Kidney (tissue), 14 donors: Measurements from ENCODE around the gene BTBD2. TPM values are rescaled to one million over a fixed set of nuclear protein-coding genes. Genes with fewer than 3 reads are reported as not detected.
A peak's percentile ranks its signal among the peaks of the same experiment; 100 is the strongest.

Experiments
- DNase-seq, 5 donors: peaks; one replicate each; pipeline ENCODE4 v3.0.0-alpha.2; 2013 to 2020
- FAIRE-seq: peaks from 2 replicates; lab custom pipeline; 2012; peaks lifted over from hg19 to GRCh38; lab: Jason Lieb, UNC
- H3K27ac ChIP-seq, 2 donors: one replicate each; pipeline ENCODE4 v1.7.0; 2013; ENCODE audit warnings: low read depth in 2 of 2, low read length in 2 of 2, inconsistent platforms in 1 of 2
- H3K27me3 ChIP-seq: one replicate; pipeline ENCODE4 v1.7.1; 2013; ENCODE audit warnings: low read length, inconsistent platforms; ENCODE audit not compliant: control insufficient read depth, insufficient read depth
- H3K36me3 ChIP-seq, 3 donors: one replicate each; pipeline versions ENCODE4 v1.7.0 to v1.7.1; 2013; ENCODE audit warnings: low read length in 3 of 3, control low read depth in 1 of 3, inconsistent platforms in 1 of 3; ENCODE audit not compliant: insufficient read depth in 3 of 3, control insufficient read depth in 2 of 3
- H3K4me1 ChIP-seq, 3 donors: one replicate each; pipeline versions ENCODE4 v1.7.0 to v1.7.1; 2013; ENCODE audit warnings: low read length in 3 of 3, inconsistent platforms in 1 of 3, low read depth in 1 of 3; ENCODE audit not compliant: control insufficient read depth in 2 of 3, insufficient read depth in 2 of 3
- H3K4me3 ChIP-seq, 3 donors: one replicate each; pipeline versions ENCODE4 v1.7.0 to v1.8.1; 2013; ENCODE audit warnings: low read length in 3 of 3, control low read depth in 1 of 3, inconsistent platforms in 1 of 3
- H3K9ac ChIP-seq, 3 donors: one replicate each; pipeline versions ENCODE4 v1.7.0 to v1.7.1; 2013; ENCODE audit warnings: low read length in 3 of 3, control low read depth in 1 of 3, inconsistent platforms in 1 of 3
- H3K9me3 ChIP-seq, 3 donors: one replicate each; pipeline versions ENCODE4 v1.7.0 to v1.7.1; 2013; ENCODE audit warnings: low read length in 3 of 3, control low read depth in 1 of 3, inconsistent platforms in 1 of 3; ENCODE audit not compliant: control insufficient read depth in 2 of 3, insufficient read depth in 1 of 3
- intact Hi-C: fragments of 100-400 bp; cut with DNase I; formaldehyde crosslinking; loops from one replicate; pipeline ENCODE4 v1.11.1; 2022
- polyA plus RNA-seq: library from polyadenylated mRNA; stranded (reverse); fragments of 350-450 nt; fragmentation: Illumina TruSeq; extraction: RNeasy Lipid Tissue Mini Kit (QIAGEN cat#74804); gene quantifications from one replicate; pipeline ENCODE4 v1.2.3, GENCODE V29; 2014; ENCODE audit warnings: low read depth, low replicate concordance; ENCODE audit not compliant: insufficient read depth
- total RNA-seq: library from RNA; stranded (reverse); fragmentation: NEBNext Ultra II Directional; extraction: Animal tissue kit (Norgen Biotek cat#: 25700); gene quantifications from one replicate; pipeline ENCODE4 v1.2.1, GENCODE V29; 2021
- TF ChIP-seq, protein P1 (sequence below): IDR thresholded peaks from 3 replicates; pipeline ENCODE4 v1.5.1; 2012; ENCODE audit warnings: mild to moderate bottlenecking, moderate library complexity, borderline replicate concordance; ENCODE audit not compliant: insufficient read depth; ENCODE audit errors: extremely low read depth
- donor health status: control.
- donor health status: control.
- donor health status: control.
- donor health status: control.
- donor health status: control.
- donor health status: DM: yes; HTN: yes; CAD: no.
- donor health status: Normal renal cell carcinoma (clear cell type).

Gene BTBD2
- total and polyA plus RNA-seq, 2 donors from 2014 or later = 57.0 to 70.3 TPM

DNA sequence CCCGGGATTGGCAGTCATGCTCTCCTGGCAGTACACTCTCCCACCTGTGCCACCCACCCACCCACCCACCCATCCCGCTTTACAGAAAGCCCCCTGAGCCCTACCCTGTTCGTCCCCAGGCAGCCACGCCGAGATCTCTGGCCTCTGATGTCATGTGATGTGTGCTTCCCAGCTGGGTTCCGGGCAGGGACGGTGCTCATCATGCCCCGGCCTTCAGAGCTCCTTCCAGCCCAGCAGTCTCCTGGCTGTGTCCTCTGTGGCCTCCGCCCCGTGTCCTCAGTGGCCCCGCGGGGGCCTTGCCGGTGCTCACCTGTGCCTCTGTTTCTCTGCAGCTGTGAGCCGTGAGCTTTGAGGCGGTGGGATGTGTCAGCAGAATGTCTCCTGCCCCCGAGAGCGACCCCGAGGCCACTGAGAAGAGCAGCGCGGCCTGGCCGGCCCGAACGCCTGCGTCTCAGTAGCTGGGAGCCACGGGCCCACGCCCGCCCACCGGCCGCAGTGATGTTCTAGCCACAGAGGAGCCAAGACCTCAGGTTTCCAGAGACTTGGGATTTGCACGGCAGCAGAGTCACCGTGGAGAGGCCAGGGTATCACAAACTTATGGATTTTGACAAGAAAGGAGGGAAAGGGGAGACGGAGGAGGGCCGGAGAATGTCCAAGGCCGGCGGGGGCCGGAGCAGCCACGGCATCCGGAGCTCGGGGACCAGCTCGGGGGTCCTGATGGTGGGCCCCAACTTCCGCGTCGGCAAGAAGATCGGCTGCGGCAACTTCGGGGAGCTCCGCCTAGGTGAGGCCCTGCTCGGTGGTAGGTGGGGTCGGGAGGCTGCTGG is 46.1 kb downstream of the BTBD2 start:
- TF ChIP-seq, protein P1, sequence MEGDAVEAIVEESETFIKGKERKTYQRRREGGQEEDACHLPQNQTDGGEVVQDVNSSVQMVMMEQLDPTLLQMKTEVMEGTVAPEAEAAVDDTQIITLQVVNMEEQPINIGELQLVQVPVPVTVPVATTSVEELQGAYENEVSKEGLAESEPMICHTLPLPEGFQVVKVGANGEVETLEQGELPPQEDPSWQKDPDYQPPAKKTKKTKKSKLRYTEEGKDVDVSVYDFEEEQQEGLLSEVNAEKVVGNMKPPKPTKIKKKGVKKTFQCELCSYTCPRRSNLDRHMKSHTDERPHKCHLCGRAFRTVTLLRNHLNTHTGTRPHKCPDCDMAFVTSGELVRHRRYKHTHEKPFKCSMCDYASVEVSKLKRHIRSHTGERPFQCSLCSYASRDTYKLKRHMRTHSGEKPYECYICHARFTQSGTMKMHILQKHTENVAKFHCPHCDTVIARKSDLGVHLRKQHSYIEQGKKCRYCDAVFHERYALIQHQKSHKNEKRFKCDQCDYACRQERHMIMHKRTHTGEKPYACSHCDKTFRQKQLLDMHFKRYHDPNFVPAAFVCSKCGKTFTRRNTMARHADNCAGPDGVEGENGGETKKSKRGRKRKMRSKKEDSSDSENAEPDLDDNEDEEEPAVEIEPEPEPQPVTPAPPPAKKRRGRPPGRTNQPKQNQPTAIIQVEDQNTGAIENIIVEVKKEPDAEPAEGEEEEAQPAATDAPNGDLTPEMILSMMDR = no peak
- FAIRE-seq (no peak), DNase-seq (peak in 1 of 5 donors; percentile 68)
- Histone ChIP-seq H3K27me3 (no peaks in the 10 kb centered on the region), H3K4me1 (no peaks in the 10 kb centered on the region), H3K4me3 (no peak overlapping the region), H3K9ac (no peak overlapping the region), H3K9me3 (no peaks in the 10 kb centered on the region), H3K27ac (no peak overlapping the region), H3K36me3 (no peaks in the 10 kb centered on the region)
- intact Hi-C loops = no loop called here

DNA sequence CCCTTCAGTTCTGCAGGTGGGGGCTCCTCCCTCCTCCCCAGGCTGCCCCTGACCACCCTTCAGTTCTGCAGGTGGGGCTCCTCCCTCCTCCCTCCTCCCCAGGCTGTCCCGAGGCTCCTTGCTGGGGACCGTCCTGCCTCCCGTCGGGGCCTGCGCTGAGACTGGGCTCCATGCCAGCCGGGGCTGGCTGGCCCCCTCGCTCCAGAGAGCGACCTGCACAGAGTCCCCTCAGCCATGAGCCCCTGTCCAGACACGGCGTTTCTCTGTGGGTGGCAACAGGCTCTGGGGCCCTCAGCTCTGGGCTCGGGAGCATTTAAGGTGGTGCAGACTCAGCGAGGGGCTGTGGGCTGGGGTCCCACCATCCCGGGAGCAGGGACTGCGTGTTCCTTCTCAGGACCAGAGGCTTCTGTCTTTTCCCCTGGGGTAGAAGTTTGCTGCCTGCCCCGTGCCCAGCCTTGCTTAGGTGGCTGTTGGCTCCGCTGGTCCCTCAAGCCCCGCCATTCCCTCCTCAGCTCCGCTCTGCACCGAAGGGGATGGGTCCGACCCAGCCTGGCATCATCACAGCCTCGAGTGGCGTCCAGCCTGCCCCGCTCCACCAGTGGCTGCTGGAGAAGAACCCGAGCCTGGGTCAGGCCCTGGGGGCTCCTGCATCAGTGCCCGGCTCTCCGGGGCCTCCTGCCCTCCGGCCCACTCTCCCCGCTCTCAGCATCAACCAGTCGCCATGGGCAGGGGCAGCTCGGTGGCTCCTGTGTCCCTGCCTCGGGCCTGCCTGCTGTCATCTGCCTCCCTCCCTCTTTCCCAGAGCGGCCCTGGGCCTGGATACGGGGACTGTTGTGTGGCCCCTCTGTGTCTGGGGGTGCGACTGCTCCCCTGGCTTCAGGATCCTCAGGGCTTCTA is 47.0 kb downstream of the BTBD2 start:
- H3K27ac ChIP-seq = no peak overlapping the region
- FAIRE-seq (no peak), DNase-seq (peak in 3 of 5 donors; percentile 16 to 65 (median 57))
- H3K4me1 ChIP-seq = no peaks in the 10 kb centered on the region
- no peaks in the 10 kb centered on the region for H3K9me3 ChIP-seq
- H3K27me3 ChIP-seq = no peaks in the 10 kb centered on the region
- intact Hi-C loops = no loop called here
- no peak overlapping the region for H3K4me3 ChIP-seq
- no peaks in the 10 kb centered on the region for H3K36me3 ChIP-seq
- TF ChIP-seq, protein P1 = no peak
- H3K9ac ChIP-seq = no peak overlapping the region

DNA sequence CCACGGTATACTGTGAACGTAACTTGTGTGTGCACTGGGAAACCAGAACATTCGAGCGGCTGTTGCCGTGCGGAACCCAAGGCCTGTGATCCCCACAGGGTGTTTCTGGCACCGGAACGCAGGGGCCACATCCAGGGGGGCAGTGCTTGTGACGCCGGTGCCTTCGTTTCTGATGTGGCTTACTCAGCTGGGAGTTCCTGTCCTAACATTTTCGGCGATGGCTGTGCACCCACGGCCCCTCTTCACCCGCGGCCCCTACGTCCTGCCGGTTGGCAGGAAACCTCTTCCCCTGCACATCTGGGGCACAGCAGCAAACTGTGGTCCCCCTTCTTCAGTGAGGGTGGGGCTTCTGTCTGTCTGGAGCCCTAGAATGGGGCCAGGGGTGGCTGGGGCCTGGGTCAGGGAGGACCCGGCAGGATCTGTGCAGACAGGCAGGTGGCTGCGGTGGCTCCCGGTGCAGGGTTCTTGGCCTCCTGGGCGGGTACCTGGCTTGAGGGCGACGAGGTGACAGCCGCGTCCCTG is 48.4 kb downstream of the BTBD2 start:
- TF ChIP-seq, protein P1 = no peak
- intact Hi-C loops = no loop called here

More for the DNA sequence above, 48.4 kb downstream of the BTBD2 start:
- H3K9me3 ChIP-seq = no peaks in the 10 kb centered on the region
- peaks cover 0 to 3% (median under 1%) of the 10 kb centered on the region in 3 donors for H3K4me1 ChIP-seq
- FAIRE-seq = no peak
- peak in 1 of 5 donors; percentile 75 for DNase-seq
- H3K9ac ChIP-seq = no peak overlapping the region
- no peaks in the 10 kb centered on the region for H3K27me3 ChIP-seq
- H3K36me3 ChIP-seq = no peaks in the 10 kb centered on the region
- H3K27ac ChIP-seq = no peak overlapping the region
- no peak overlapping the region for H3K4me3 ChIP-seq
